HEK293T (cell line): ENCODE measurements around the gene STN1.

Experiments used
- ARNT ChIP-seq: fragments of 450-650 bp; IDR thresholded peaks from 2 replicates; pipeline ENCODE4 v1.6.1; 2017; ENCODE audit warnings: mild to moderate bottlenecking
- HDGF ChIP-seq: fragments of 450-650 bp; IDR thresholded peaks from 2 replicates; pipeline ENCODE4 v1.6.1; 2017; ENCODE audit warnings: antibody characterized with exemption, borderline replicate concordance
- PKNOX1 ChIP-seq: fragments of 450-650 bp; IDR thresholded peaks from 2 replicates; pipeline ENCODE4 v1.6.1; 2016

GRCh38 chr10:103931603-103932002 lies 13.6 kb upstream of the STN1 start:
- TF ChIP-seq PKNOX1 = no peak
- no peak for TF ChIP-seq HDGF
- TF ChIP-seq ARNT = no peak
